K562 (cell line): ENCODE data around the gene SPTBN4. TPM values are rescaled to one million over a fixed set of nuclear protein-coding genes. Genes with fewer than 3 reads are reported as not detected.

Experiments
- BRCA1 ChIP-seq, 2 experiments: fragments of 450-650 bp in 1 of 2; sonication (generic) in 1 of 2; formaldehyde crosslinking in 1 of 2; IDR thresholded peaks; 2 replicates each; pipeline versions ENCODE4 v1.5.0 to v1.6.1; 2017 to 2020; ENCODE audit warnings: mild to moderate bottlenecking in 1 of 2, missing genetic modification reagents in 1 of 2
- CBFA2T2 ChIP-seq: fragments of 450-650 bp; conservative IDR thresholded peaks from 2 replicates; pipeline ENCODE4 v1.6.1; 2017; ENCODE audit warnings: mild to moderate bottlenecking
- CBX2 ChIP-seq: fragments of 200-600 bp; sonication (generic); IDR thresholded peaks from one replicate; pipeline ENCODE4 v1.6.1; 2012; ENCODE audit warnings: mild to moderate bottlenecking, low read length, inconsistent platforms; ENCODE audit not compliant: insufficient read depth, poor library complexity, severe bottlenecking
- RBBP5 ChIP-seq: fragments of 200-600 bp; sonication (generic); IDR thresholded peaks from 2 replicates; pipeline ENCODE4 v1.6.1; 2012; ENCODE audit warnings: borderline replicate concordance, mild to moderate bottlenecking, low read length, control low read depth, inconsistent platforms; ENCODE audit not compliant: insufficient read depth, poor library complexity, severe bottlenecking
- RBM14 ChIP-seq: fragments of 200-400 bp; formaldehyde crosslinking; IDR thresholded peaks from 2 replicates; pipeline ENCODE4 v1.6.1; 2018; ENCODE audit warnings: low read depth, mild to moderate bottlenecking, low read length, moderate library complexity, borderline replicate concordance; ENCODE audit not compliant: insufficient read depth
- SFPQ ChIP-seq: fragments of 200-400 bp; formaldehyde crosslinking; IDR thresholded peaks from 2 replicates; pipeline ENCODE4 v1.6.1; 2017; ENCODE audit warnings: mild to moderate bottlenecking, low read depth, low read length, moderate library complexity
- SRSF3 ChIP-seq: fragments of 200-400 bp; formaldehyde crosslinking; IDR thresholded peaks from 2 replicates; pipeline ENCODE4 v1.6.1; 2016; ENCODE audit warnings: mild to moderate bottlenecking, low read length, moderate library complexity; ENCODE audit not compliant: insufficient read depth
- ZNF354B ChIP-seq: fragments of 250-450 bp; sonication (Bioruptor Pico); IDR thresholded peaks from 2 replicates; pipeline ENCODE4 v1.4.0; 2020
- polyA plus RNA-seq, 8 experiments: library from polyadenylated mRNA; depleted of rRNA in 4 of 8; stranded (reverse) in 5 of 8; unstranded in 3 of 8; fragments of >200 nt; fragmentation: Nextera tagmentation in 2 of 8; fragmentation: Illumina TruSeq in 1 of 8; extraction: Ambion mirVana in 2 of 8; extraction: Trizol in 1 of 8; gene quantifications; 2 replicates each; pipeline versions ENCODE4 v1.2.1 to v1.2.3, GENCODE V29; 2011 to 2014; ENCODE audit warnings: inconsistent platforms in 1 of 8, missing spikeins in 1 of 8
- total RNA-seq, 7 experiments: library from RNA; depleted of rRNA in 6 of 7; stranded (reverse); fragments of >200 nt in 6 of 7; fragmentation: Illumina TruSeq in 2 of 7; extraction: Trizol in 2 of 7; gene quantifications; 2 replicates each; pipeline versions ENCODE4 v1.2.1 to v1.2.3, GENCODE V29; 2011 to 2021; ENCODE audit warnings: low replicate concordance in 1 of 7
- TF ChIP-seq, protein P1 (sequence below): fragments of 250-450 bp; sonication (Bioruptor Pico); IDR thresholded peaks from 2 replicates; pipeline ENCODE4 v1.8.0; 2022; ENCODE audit warnings: inconsistent platforms, mild to moderate bottlenecking, moderate library complexity, borderline replicate concordance
- TF ChIP-seq, protein P2 (sequence below), 2 experiments: fragments of 450-650 bp in 1 of 2; sonication (generic) in 1 of 2; formaldehyde crosslinking in 1 of 2; IDR thresholded peaks; 2 replicates each; pipeline versions ENCODE4 v1.7.1 to v1.9.0; 2016 to 2022; ENCODE audit warnings: inconsistent platforms in 1 of 2, mild to moderate bottlenecking in 1 of 2, missing genetic modification reagents in 1 of 2

Gene SPTBN4
- total and polyA plus RNA-seq, 9 of the 15 experiments (the other 6 are each of a cell fraction or from before 2014, with no cell fraction given) = 0.01 to 1.5 (median 0.86) TPM

DNA sequence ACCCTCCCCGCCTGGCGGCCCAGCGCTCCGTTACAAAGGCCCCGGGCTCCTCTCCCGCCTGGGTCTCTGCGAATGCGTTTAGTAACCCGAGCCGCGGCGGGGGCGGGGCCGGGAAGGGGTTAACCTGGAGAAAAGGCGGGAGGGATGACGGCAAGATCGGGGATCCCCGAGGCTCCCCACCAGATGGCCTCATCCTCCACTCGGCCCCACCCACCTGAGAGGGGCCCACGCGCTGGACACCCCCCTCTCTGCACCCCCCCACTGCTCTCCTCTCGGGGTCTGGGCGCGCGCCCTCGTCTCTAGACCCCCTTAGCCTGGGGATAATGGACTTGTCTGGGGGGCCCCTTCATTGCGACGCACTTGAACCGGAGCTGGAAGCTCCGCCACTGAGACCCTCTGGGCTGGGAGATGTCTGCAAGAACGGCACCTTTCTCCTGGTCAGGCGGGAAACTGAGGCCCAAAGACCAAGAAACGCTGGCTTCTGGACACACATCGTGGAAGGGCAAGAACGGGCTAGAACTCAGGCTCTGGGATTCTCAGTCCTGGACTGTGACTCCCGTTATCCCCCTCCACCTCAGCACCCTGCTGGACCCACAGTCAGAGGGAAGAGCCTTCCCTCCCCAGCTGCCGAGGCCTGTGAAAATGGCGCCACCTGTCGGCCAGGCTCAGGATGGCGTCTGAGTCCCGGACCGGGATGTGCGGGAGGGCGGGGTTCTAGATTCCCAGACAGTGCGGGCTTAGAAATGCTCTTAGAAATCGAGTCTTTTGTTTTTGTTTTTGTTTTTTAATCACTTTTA lies 131.5 kb downstream of the SPTBN4 start (continued):
- TF ChIP-seq SFPQ = no peak
- TF ChIP-seq CBX2 = no peak
- TF ChIP-seq, protein P1, sequence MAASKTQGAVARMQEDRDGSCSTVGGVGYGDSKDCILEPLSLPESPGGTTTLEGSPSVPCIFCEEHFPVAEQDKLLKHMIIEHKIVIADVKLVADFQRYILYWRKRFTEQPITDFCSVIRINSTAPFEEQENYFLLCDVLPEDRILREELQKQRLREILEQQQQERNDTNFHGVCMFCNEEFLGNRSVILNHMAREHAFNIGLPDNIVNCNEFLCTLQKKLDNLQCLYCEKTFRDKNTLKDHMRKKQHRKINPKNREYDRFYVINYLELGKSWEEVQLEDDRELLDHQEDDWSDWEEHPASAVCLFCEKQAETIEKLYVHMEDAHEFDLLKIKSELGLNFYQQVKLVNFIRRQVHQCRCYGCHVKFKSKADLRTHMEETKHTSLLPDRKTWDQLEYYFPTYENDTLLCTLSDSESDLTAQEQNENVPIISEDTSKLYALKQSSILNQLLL = no peak
- no peak for TF ChIP-seq RBBP5
- no peak for TF ChIP-seq BRCA1 (IDR thresholded peaks at IDR 0.05)
- TF ChIP-seq BRCA1 (CRISPR knock-in tag; IDR thresholded peaks at IDR 0.05) = no peak
- TF ChIP-seq ZNF354B (CRISPR knock-in tag) = no peak
- TF ChIP-seq, protein P2, sequence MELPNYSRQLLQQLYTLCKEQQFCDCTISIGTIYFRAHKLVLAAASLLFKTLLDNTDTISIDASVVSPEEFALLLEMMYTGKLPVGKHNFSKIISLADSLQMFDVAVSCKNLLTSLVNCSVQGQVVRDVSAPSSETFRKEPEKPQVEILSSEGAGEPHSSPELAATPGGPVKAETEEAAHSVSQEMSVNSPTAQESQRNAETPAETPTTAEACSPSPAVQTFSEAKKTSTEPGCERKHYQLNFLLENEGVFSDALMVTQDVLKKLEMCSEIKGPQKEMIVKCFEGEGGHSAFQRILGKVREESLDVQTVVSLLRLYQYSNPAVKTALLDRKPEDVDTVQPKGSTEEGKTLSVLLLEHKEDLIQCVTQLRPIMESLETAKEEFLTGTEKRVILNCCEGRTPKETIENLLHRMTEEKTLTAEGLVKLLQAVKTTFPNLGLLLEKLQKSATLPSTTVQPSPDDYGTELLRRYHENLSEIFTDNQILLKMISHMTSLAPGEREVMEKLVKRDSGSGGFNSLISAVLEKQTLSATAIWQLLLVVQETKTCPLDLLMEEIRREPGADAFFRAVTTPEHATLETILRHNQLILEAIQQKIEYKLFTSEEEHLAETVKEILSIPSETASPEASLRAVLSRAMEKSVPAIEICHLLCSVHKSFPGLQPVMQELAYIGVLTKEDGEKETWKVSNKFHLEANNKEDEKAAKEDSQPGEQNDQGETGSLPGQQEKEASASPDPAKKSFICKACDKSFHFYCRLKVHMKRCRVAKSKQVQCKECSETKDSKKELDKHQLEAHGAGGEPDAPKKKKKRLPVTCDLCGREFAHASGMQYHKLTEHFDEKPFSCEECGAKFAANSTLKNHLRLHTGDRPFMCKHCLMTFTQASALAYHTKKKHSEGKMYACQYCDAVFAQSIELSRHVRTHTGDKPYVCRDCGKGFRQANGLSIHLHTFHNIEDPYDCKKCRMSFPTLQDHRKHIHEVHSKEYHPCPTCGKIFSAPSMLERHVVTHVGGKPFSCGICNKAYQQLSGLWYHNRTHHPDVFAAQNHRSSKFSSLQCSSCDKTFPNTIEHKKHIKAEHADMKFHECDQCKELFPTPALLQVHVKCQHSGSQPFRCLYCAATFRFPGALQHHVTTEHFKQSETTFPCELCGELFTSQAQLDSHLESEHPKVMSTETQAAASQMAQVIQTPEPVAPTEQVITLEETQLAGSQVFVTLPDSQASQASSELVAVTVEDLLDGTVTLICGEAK (IDR thresholded peaks at IDR 0.05) = peak; percentile 67
- TF ChIP-seq, protein P2 (CRISPR knock-in tag; IDR thresholded peaks at IDR 0.05) = no peak
- TF ChIP-seq SRSF3 = no peak
- TF ChIP-seq CBFA2T2 = no peak
- no peak for TF ChIP-seq RBM14
